Testis (tissue), 3 donors: ENCODE results near the gene SLN. TPM values are rescaled to one million over a fixed set of nuclear protein-coding genes. Genes with fewer than 3 reads are reported as not detected.

Experiments
- DNase-seq: peaks from one replicate; pipeline ENCODE4 v3.0.0-alpha.2; 2019
- H3K27ac ChIP-seq, 2 donors: fragments of 200-600 bp; sonication (generic); one replicate each; pipeline ENCODE4 v1.5.1; 2019
- H3K27me3 ChIP-seq: fragments of 200-600 bp; sonication (generic); one replicate; pipeline ENCODE4 v1.5.1; 2019
- H3K36me3 ChIP-seq: fragments of 200-600 bp; sonication (generic); one replicate; pipeline ENCODE4 v1.5.1; 2017; ENCODE audit warnings: low read depth; ENCODE audit errors: missing control alignments
- H3K4me1 ChIP-seq: fragments of 200-600 bp; sonication (generic); one replicate; pipeline ENCODE4 v1.5.1; 2019
- H3K4me3 ChIP-seq, 2 donors: fragments of 200-600 bp; sonication (generic); one replicate each; pipeline ENCODE4 v1.5.1; 2017 to 2019
- H3K9me3 ChIP-seq: fragments of 200-600 bp; sonication (generic); one replicate; pipeline ENCODE4 v1.5.1; 2017
- POLR2A ChIP-seq: fragments of 450-650 bp; IDR thresholded peaks from one replicate; pipeline ENCODE4 v1.6.1; 2017; ENCODE audit warnings: antibody characterized with exemption, mild to moderate bottlenecking, moderate library complexity
- WGBS, 2 donors: methylation state at CpG; one replicate each; pipeline ENCODE4 v1.1.5; 2018; 5-methylcytosine and 5-hydroxymethylcytosine counted together
- intact Hi-C: fragments of 100-400 bp; cut with DNase I; formaldehyde crosslinking; loops from one replicate; pipeline ENCODE4 v1.15.1; 2023; ENCODE audit warnings: low total_unique reads
- polyA plus RNA-seq: library from polyadenylated mRNA; stranded (reverse); fragments of 350-450 nt; fragmentation: Illumina TruSeq; extraction: RNeasy Lipid Tissue Mini Kit (QIAGEN cat#74804); gene quantifications from one replicate; pipeline ENCODE4 v1.2.3, GENCODE V29; 2014; ENCODE audit warnings: low read depth, low replicate concordance; ENCODE audit not compliant: insufficient read depth
- total RNA-seq, 2 donors: library from RNA; depleted of rRNA; stranded (reverse); fragments of >200 nt; gene quantifications; one replicate each; pipeline ENCODE4 v1.2.3, GENCODE V29; 2016
- TF ChIP-seq, protein P1 (sequence below), 3 experiments: fragments of 450-650 bp in 2 of 3; fragments of 200-600 bp in 1 of 3; sonication (generic) in 1 of 3; IDR thresholded peaks; one replicate each; pipeline ENCODE4 v1.5.1; 2016 to 2019; ENCODE audit warnings: antibody characterized with exemption in 3 of 3, mild to moderate bottlenecking in 2 of 3, moderate library complexity in 1 of 3

Gene SLN
- total and polyA plus RNA-seq, 3 donors from 2014 or later, result 31.6 TPM; not detected in 2

DNA sequence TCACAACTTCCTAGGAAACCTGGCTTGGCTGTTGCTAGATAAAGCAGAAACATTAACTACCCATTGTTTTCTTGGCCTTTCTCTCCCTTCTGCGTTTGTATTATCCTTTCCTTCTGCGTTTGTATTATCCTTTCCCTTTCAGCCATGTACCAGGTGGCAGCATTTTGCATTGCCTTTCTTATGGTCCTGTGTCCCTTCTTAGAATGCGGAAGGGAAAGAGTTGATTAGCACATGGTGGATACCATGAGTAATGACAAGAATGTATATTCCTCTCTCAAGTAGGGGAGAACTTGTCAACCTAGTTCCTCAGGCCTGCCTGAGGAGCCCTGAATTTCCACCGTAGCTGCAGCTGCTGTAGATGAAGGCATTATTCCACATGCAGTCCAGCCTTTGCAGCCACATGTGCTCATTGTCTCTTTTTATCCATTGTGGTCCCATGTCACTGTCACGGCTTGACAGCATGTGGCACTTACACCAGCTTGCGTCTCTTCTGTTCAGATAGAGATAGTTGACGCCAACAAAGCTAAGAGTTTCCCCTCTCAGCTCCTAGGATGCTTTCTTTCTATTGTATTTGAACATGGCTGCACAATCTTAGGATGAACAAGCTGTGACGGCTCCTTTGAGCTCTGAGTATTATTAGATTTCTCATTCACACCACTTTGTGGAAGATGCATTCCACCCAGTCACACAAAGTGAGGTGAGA, 44.8 kb downstream of the SLN start:
- TF ChIP-seq, protein P1, sequence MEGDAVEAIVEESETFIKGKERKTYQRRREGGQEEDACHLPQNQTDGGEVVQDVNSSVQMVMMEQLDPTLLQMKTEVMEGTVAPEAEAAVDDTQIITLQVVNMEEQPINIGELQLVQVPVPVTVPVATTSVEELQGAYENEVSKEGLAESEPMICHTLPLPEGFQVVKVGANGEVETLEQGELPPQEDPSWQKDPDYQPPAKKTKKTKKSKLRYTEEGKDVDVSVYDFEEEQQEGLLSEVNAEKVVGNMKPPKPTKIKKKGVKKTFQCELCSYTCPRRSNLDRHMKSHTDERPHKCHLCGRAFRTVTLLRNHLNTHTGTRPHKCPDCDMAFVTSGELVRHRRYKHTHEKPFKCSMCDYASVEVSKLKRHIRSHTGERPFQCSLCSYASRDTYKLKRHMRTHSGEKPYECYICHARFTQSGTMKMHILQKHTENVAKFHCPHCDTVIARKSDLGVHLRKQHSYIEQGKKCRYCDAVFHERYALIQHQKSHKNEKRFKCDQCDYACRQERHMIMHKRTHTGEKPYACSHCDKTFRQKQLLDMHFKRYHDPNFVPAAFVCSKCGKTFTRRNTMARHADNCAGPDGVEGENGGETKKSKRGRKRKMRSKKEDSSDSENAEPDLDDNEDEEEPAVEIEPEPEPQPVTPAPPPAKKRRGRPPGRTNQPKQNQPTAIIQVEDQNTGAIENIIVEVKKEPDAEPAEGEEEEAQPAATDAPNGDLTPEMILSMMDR (IDR thresholded peaks at IDR 0.05), result no peak
- no peak for TF ChIP-seq POLR2A
- no peaks in the 10 kb centered on the region for H3K36me3 ChIP-seq
- no peaks in the 10 kb centered on the region for H3K9me3 ChIP-seq
- 77 to 79% methylated on average over 8 of the region's 8 CpGs for WGBS, 2 donors
- no peaks in the 10 kb centered on the region for H3K4me1 ChIP-seq
- H3K27ac ChIP-seq, result no peak overlapping the region
- H3K4me3 ChIP-seq, result no peak overlapping the region
- intact Hi-C loops, result no loop called here
- DNase-seq, result no peak
- H3K27me3 ChIP-seq, result no peaks in the 10 kb centered on the region

DNA sequence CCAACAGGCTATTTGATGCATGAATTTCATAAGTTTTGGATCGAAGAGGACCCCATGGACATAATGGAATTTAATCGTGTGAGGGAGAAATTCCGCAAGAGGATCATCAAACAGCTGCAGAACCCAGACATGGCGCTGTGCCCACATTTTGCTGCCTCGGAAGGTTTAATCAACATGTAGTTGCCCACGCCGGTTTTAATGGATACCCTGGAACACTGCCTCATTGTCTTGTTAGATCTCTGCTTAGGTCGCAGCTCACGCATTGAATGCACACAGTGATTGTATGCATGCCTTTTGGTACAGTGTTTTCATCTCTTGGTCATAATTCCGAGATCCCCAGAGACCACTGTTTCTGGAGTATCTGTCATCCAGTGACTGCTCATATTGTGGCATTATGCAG, 46.8 kb downstream of the SLN start:
- 72 to 74% methylated on average over 10 of the region's 10 CpGs for WGBS, 2 donors
- H3K27ac ChIP-seq, result no peak overlapping the region
- TF ChIP-seq, protein P1 (IDR thresholded peaks at IDR 0.05), result no peak
- no peak for TF ChIP-seq POLR2A
- no peaks in the 10 kb centered on the region for H3K4me1 ChIP-seq
- H3K36me3 ChIP-seq, result no peaks in the 10 kb centered on the region
- H3K9me3 ChIP-seq, result no peaks in the 10 kb centered on the region
- intact Hi-C loops, result no loop called here
- no peak overlapping the region for H3K4me3 ChIP-seq
- DNase-seq, result peak; percentile 64
- H3K27me3 ChIP-seq, result no peaks in the 10 kb centered on the region

DNA sequence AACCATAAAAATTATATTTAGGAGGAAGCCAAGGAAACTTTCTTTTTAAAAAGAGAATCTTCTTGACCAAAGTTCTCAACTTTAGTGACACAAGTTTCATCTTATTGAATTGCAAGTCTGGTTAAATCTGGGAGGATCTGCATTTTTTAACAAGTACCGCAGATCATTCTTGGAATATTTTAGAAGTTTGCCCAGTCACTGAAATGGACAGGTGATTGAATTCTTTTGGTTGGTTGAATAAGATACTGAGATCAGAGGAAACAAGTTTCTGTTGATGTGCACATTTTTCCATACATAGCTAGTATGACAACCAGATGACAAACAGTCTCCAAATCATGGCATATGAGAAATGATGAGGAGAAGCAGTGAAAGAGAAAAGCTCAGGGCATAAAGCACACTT, 50.2 kb downstream of the SLN start:
- Histone ChIP-seq H3K27me3 (no peaks in the 10 kb centered on the region), H3K36me3 (no peaks in the 10 kb centered on the region), H3K4me3 (no peak overlapping the region), H3K27ac (no peak overlapping the region), H3K9me3 (no peaks in the 10 kb centered on the region), H3K4me1 (no peaks in the 10 kb centered on the region)
- 86 to 90% methylated on average over 1 of the region's 1 CpG for WGBS, 2 donors
- no peak for TF ChIP-seq POLR2A
- TF ChIP-seq, protein P1 (IDR thresholded peaks at IDR 0.05), result no peak
- intact Hi-C loops, result no loop called here
- DNase-seq, result no peak

DNA sequence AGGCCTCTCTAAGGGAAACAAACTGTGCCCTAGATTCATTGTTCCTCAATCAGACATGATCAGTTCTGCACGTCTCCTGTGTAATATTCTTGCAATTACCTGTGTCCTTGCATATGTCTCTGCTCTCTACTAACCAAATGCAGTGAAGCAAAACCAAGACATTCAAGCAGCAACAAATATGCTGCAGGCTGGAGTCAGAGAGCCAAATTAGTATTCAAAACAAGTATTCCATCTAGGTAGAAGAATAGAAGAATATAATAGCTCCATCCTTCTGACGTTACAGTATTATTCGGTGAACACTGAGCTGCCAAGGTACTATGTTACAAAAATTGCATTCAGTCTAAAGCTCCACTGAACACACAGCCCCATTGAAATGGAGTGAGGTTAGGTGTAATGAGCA, 51.8 kb downstream of the SLN start:
- no peaks in the 10 kb centered on the region for H3K9me3 ChIP-seq
- DNase-seq, result no peak
- no peaks in the 10 kb centered on the region for H3K4me1 ChIP-seq
- TF ChIP-seq, protein P1 (IDR thresholded peaks at IDR 0.05), result no peak
- TF ChIP-seq POLR2A, result no peak
- no peaks in the 10 kb centered on the region for H3K36me3 ChIP-seq
- H3K27ac ChIP-seq, result no peak overlapping the region
- intact Hi-C loops, result no loop called here
- 91 to 95% methylated on average over 3 of the region's 3 CpGs for WGBS, 2 donors
- H3K27me3 ChIP-seq, result no peaks in the 10 kb centered on the region
- H3K4me3 ChIP-seq, result no peak overlapping the region

DNA sequence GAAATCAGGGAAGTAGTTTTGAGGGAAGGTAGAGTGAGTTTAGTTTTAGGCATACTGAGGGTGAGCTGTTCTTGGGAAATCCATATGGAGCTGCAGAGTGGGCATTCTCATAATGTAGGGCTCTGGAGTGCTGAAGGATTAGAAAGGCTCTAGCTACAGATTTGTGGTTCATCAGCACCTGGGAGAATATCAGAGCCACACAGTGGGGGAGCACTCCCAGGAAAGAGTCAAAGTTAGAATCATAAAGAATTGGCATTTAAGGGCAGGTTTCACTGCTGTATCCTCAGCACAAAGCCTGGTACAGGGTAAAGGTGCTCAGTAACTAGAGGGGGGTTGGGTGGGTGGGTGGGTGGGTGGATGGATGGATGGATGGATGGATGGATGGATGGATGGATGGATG, 52.5 kb downstream of the SLN start:
- no peak overlapping the region for H3K4me3 ChIP-seq
- no peaks in the 10 kb centered on the region for H3K36me3 ChIP-seq
- DNase-seq, result no peak
- H3K9me3 ChIP-seq, result no peaks in the 10 kb centered on the region
- intact Hi-C loops, result no loop called here
- H3K27ac ChIP-seq, result no peak overlapping the region
- H3K27me3 ChIP-seq, result no peaks in the 10 kb centered on the region
- no peaks in the 10 kb centered on the region for H3K4me1 ChIP-seq
- TF ChIP-seq POLR2A, result no peak
- TF ChIP-seq, protein P1 (IDR thresholded peaks at IDR 0.05), result no peak
